ENCODE measurements around the gene LRMDA.

The LRMDA gene

GRCh38 chr10:76309741-76310587 is 878.5 kb downstream of the LRMDA start:
- Histone ChIP-seq H3K27me3 (no peaks in the 10 kb centered on the region), H3K36me3 (no peaks in the 10 kb centered on the region), H3K27ac (peak overlapping the region; percentile 64 to 73), H3K4me3 (no peak overlapping the region), H3K9me3 (no peaks in the 10 kb centered on the region), H3K4me1 (peaks cover 0 to 59% (median 37%) of the 10 kb centered on the region in 4 donors)
- DNase-seq: no peak
- no peak for TF ChIP-seq CTCF (IDR thresholded peaks at IDR 0.05)
- intact Hi-C loops (cut with DNase I; ENCODE audit: low total_unique reads): loop anchor here (10.0 kb wide), 2 partner anchors 85 to 915 kb away; no protein-coding TSS in a partner anchor

DNA sequence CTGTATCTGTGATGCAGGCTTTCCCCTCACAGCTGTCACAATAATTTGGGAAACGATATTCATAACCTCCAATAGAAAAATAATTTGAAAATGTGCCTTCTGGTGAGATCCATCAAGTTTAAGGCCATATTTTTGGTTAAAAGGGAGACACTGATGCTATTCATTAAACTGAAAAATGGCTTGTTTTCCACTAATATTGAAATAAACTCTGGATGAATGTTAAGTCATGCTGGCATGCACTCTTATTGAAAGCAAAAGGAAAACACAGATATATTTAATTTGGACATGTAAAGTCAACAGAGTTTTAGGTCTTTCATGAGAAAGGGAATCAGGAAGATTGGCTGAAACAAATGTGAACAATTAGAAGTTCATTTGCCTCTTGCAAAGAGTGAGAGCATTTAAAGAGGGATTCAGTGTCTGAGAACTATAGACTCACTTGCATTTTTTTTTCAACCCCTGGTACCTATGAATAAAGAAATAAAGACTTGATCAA is 879.2 kb downstream of the LRMDA start:
- Histone ChIP-seq H3K27ac (peak overlapping the region; percentile 64 to 73), H3K4me1 (peaks cover 0 to 59% (median 37%) of the 10 kb centered on the region in 4 donors), H3K4me3 (no peak overlapping the region), H3K27me3 (no peaks in the 10 kb centered on the region), H3K9me3 (no peaks in the 10 kb centered on the region), H3K36me3 (no peaks in the 10 kb centered on the region)
- no peak for TF ChIP-seq CTCF (IDR thresholded peaks at IDR 0.05)
- intact Hi-C loops (cut with DNase I; ENCODE audit: low total_unique reads): loop anchor here (10.0 kb wide), 1 partner anchor 84 kb away; no protein-coding TSS in a partner anchor
- no peak for DNase-seq

DNA sequence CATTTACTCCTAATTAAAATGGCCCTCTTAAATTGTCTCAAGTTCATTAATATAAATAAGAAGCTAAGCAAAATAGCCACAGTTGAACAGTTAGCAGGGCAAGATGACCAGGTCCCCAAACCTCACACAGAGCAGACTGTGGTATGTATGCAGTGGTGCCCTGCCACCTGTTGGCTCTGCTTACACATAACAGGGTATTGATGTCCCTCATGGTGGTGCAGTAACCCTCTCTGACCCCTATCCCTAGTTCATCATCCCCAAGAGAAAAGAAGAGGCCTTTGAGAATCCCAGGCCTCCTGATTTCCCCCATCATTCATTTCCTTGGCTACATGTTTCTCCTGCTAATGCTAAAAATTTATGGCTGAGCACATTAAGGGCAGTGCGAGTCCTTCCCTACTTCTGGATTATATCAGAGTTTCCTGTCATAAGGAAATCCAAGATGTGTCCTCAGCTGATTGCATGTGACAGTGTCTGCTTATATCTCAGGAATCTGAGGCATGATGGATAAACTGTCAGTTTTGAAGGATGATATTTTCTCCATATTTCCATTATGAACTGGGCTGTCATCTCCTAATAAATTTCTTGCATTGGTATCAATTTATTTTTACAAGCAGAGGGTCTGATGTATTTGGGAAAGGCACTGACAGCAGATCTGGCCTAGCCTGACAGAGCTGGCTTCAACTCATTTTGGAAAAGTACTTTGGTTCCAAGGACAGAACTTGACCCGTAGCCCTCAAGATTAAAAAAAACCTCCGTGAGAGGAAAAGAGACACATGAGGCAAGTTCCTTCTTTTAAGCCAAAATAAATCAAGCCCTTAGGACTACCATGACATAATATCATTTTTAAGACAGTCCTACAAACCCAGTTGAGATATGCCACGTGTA is 880.6 kb downstream of the LRMDA start:
- H3K4me1 ChIP-seq: peaks cover 0 to 59% (median 37%) of the 10 kb centered on the region in 4 donors
- intact Hi-C loops (cut with DNase I; ENCODE audit: low total_unique reads): loop anchor here (10.0 kb wide), 1 partner anchor 83 kb away; no protein-coding TSS in a partner anchor
- peak in 1 of 2 experiments; percentile 21 for TF ChIP-seq CTCF (IDR thresholded peaks at IDR 0.05)
- H3K9me3 ChIP-seq: no peaks in the 10 kb centered on the region
- H3K4me3 ChIP-seq: no peak overlapping the region
- DNase-seq: peak; percentile 37 to 72
- H3K27me3 ChIP-seq: no peaks in the 10 kb centered on the region
- no peaks in the 10 kb centered on the region for H3K36me3 ChIP-seq
- H3K27ac ChIP-seq: peak overlapping the region; percentile 49 to 73

DNA sequence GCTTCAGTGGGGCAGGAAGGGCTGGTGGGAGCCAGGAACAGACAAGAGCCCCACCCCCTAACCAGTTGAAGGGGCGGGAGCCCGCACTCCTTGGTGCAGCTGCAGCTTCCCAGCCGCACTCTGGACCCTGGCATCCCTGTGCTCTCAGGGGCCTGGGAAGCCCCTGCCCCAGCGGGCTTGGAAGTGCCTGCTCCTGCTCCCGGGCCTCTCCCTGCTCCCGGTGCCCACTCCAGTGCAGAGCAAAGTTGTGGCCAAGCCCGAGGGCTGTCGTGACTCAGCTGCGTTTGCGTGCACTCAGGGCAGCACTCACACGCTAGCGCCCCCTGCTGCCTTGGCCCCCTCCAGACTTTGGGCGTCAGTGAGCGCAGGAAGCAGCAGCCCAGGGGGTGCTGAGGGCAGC is 883.8 kb downstream of the LRMDA start:
- TF ChIP-seq CTCF (IDR thresholded peaks at IDR 0.05): no peak
- Histone ChIP-seq H3K4me3 (no peak overlapping the region), H3K27me3 (no peaks in the 10 kb centered on the region), H3K36me3 (no peaks in the 10 kb centered on the region), H3K27ac (no peak overlapping the region), H3K9me3 (no peaks in the 10 kb centered on the region), H3K4me1 (peaks cover 0 to 59% (median 21%) of the 10 kb centered on the region in 4 donors)
- intact Hi-C loops (cut with DNase I; ENCODE audit: low total_unique reads): loop anchor here (10.0 kb wide), 1 partner anchor 80 kb away; no protein-coding TSS in a partner anchor
- no peak for DNase-seq

DNA sequence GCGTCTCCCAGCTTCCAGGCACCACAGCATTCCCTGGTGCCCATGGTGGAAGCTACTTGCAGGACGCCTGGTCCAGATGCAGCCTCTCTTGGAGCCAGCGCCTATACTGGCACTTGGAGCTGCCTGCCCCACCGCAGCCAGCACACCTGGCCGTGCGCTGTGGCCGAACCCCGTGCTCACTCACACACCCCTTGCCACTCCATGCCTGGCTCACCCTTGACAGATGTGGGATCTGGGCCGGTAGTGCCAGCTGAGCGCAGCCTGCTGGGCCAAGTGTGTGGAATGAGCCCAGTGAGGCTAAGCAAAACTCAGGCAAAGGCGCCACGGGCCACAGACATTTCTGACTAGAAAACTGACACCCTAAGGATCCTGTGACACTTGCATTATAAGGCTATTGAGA is 884.8 kb downstream of the LRMDA start:
- intact Hi-C loops (cut with DNase I; ENCODE audit: low total_unique reads): loop anchor here (10.0 kb wide), 1 partner anchor 79 kb away; no protein-coding TSS in a partner anchor

More for the DNA sequence above, 884.8 kb downstream of the LRMDA start:
- Histone ChIP-seq H3K4me3 (no peak overlapping the region), H3K9me3 (no peaks in the 10 kb centered on the region), H3K4me1 (peaks cover 0 to 49% (median 14%) of the 10 kb centered on the region in 4 donors), H3K36me3 (no peaks in the 10 kb centered on the region), H3K27me3 (no peaks in the 10 kb centered on the region), H3K27ac (no peak overlapping the region)
- no peak for DNase-seq
- TF ChIP-seq CTCF (IDR thresholded peaks at IDR 0.05): no peak

Measured in tibial artery (tissue), 4 donors.